ENCODE measurements around the gene ASB15. TPM values are rescaled to one million over a fixed set of nuclear protein-coding genes. Genes with fewer than 3 reads are reported as not detected.

ASB15 gene
- total RNA-seq, 1 donor from 2014 or later = not detected

- H3K27me3 Mint-ChIP-seq (ENCODE audit: unreplicated experiment) = peaks cover 4% of the 10 kb centered on the region
- H3K9me3 Mint-ChIP-seq (ENCODE audit: unreplicated experiment) = no peaks in the 10 kb centered on the region
- peaks cover 10% of the 10 kb centered on the region for H3K4me1 Mint-ChIP-seq (ENCODE audit: unreplicated experiment)
- no peak for DNase-seq (ENCODE audit: low spot score)
- no peak overlapping the region for H3K4me3 Mint-ChIP-seq (ENCODE audit: unreplicated experiment)
- TF ChIP-seq CTCF (IDR thresholded peaks at IDR 0.05; ENCODE audit: unreplicated experiment) = no peak
- H3K27ac Mint-ChIP-seq (ENCODE audit: unreplicated experiment) = no peak overlapping the region
- H3K36me3 Mint-ChIP-seq (ENCODE audit: low read depth, unreplicated experiment) = no peaks in the 10 kb centered on the region
These were observed 38.0 kb downstream of the ASB15 start for GRCh38 chr7:123639631-123640030.

GRCh38 chr7:123640583-123640982 is 39.0 kb downstream of the ASB15 start:
- H3K36me3 Mint-ChIP-seq (ENCODE audit: low read depth, unreplicated experiment) = no peaks in the 10 kb centered on the region
- no peak overlapping the region for H3K27ac Mint-ChIP-seq (ENCODE audit: unreplicated experiment)
- peaks cover 10% of the 10 kb centered on the region for H3K4me1 Mint-ChIP-seq (ENCODE audit: unreplicated experiment)
- H3K9me3 Mint-ChIP-seq (ENCODE audit: unreplicated experiment) = no peaks in the 10 kb centered on the region
- H3K27me3 Mint-ChIP-seq (ENCODE audit: unreplicated experiment) = peaks cover 4% of the 10 kb centered on the region
- DNase-seq (ENCODE audit: low spot score) = no peak
- TF ChIP-seq CTCF (IDR thresholded peaks at IDR 0.05; ENCODE audit: unreplicated experiment) = no peak
- no peak overlapping the region for H3K4me3 Mint-ChIP-seq (ENCODE audit: unreplicated experiment)

- no peak for TF ChIP-seq CTCF (IDR thresholded peaks at IDR 0.05; ENCODE audit: unreplicated experiment)
- H3K9me3 Mint-ChIP-seq (ENCODE audit: unreplicated experiment) = no peaks in the 10 kb centered on the region
- H3K4me1 Mint-ChIP-seq (ENCODE audit: unreplicated experiment) = peaks cover 10% of the 10 kb centered on the region
- peaks cover 4% of the 10 kb centered on the region for H3K27me3 Mint-ChIP-seq (ENCODE audit: unreplicated experiment)
- DNase-seq (ENCODE audit: low spot score) = no peak
- H3K27ac Mint-ChIP-seq (ENCODE audit: unreplicated experiment) = no peak overlapping the region
- H3K4me3 Mint-ChIP-seq (ENCODE audit: unreplicated experiment) = no peak overlapping the region
- H3K36me3 Mint-ChIP-seq (ENCODE audit: low read depth, unreplicated experiment) = no peaks in the 10 kb centered on the region
These were observed 40.3 kb downstream of the ASB15 start for GRCh38 chr7:123641901-123642300.

- Mint-ChIP-seq H3K27ac (ENCODE audit: unreplicated experiment) (no peak overlapping the region), H3K27me3 (ENCODE audit: unreplicated experiment) (peaks cover 3% of the 10 kb centered on the region), H3K9me3 (ENCODE audit: unreplicated experiment) (no peaks in the 10 kb centered on the region), H3K36me3 (ENCODE audit: low read depth, unreplicated experiment) (no peaks in the 10 kb centered on the region), H3K4me1 (ENCODE audit: unreplicated experiment) (peaks cover 16% of the 10 kb centered on the region), H3K4me3 (ENCODE audit: unreplicated experiment) (no peak overlapping the region)
- TF ChIP-seq CTCF (IDR thresholded peaks at IDR 0.05; ENCODE audit: unreplicated experiment) = no peak
- no peak for DNase-seq (ENCODE audit: low spot score)
These were observed 42.1 kb downstream of the ASB15 start for GRCh38 chr7:123643495-123644441.

GRCh38 chr7:123645516-123645915 is 43.9 kb downstream of the ASB15 start:
- no peaks in the 10 kb centered on the region for H3K36me3 Mint-ChIP-seq (ENCODE audit: low read depth, unreplicated experiment)
- peaks cover 22% of the 10 kb centered on the region for H3K4me1 Mint-ChIP-seq (ENCODE audit: unreplicated experiment)
- H3K27me3 Mint-ChIP-seq (ENCODE audit: unreplicated experiment) = peaks cover 1% of the 10 kb centered on the region
- TF ChIP-seq CTCF (IDR thresholded peaks at IDR 0.05; ENCODE audit: unreplicated experiment) = no peak
- H3K9me3 Mint-ChIP-seq (ENCODE audit: unreplicated experiment) = no peaks in the 10 kb centered on the region
- no peak overlapping the region for H3K27ac Mint-ChIP-seq (ENCODE audit: unreplicated experiment)
- DNase-seq (ENCODE audit: low spot score) = no peak
- H3K4me3 Mint-ChIP-seq (ENCODE audit: unreplicated experiment) = no peak overlapping the region
